ENCODE results near the gene SUN2. TPM values are rescaled to one million over a fixed set of nuclear protein-coding genes. Genes with fewer than 3 reads are reported as not detected.
A peak's percentile ranks its signal among the peaks of the same experiment; 100 is the strongest.

The SUN2 gene
- total RNA-seq, 1 donor from 2014 or later, result 41.7 TPM

- Mint-ChIP-seq H3K27me3 (ENCODE audit: low read depth) (no peaks in the 10 kb centered on the region), H3K4me1 (peaks cover 37% of the 10 kb centered on the region), H3K9me3 (no peaks in the 10 kb centered on the region), H3K27ac (ENCODE audit: unreplicated experiment) (no peak overlapping the region), H3K4me3 (no peak overlapping the region), H3K36me3 (ENCODE audit: low read depth) (peaks cover 2% of the 10 kb centered on the region)
- no peak for DNase-seq (ENCODE audit: low read depth, low spot score)
- no peak for TF ChIP-seq CTCF (conservative IDR thresholded peaks at IDR 0.05)
Observed at GRCh38 chr22:38694049-38694448, 61.7 kb downstream of the SUN2 start.

GRCh38 chr22:38689651-38690050 is 66.1 kb downstream of the SUN2 start:
- Mint-ChIP-seq H3K9me3 (no peaks in the 10 kb centered on the region), H3K4me3 (no peak overlapping the region), H3K36me3 (ENCODE audit: low read depth) (peaks cover 2% of the 10 kb centered on the region), H3K4me1 (peaks cover 10% of the 10 kb centered on the region), H3K27ac (ENCODE audit: unreplicated experiment) (no peak overlapping the region), H3K27me3 (ENCODE audit: low read depth) (no peaks in the 10 kb centered on the region)
- DNase-seq (ENCODE audit: low read depth, low spot score), result no peak
- no peak for TF ChIP-seq CTCF (conservative IDR thresholded peaks at IDR 0.05)

- H3K27me3 Mint-ChIP-seq (ENCODE audit: low read depth), result no peaks in the 10 kb centered on the region
- DNase-seq (ENCODE audit: low read depth, low spot score), result no peak
- no peak for TF ChIP-seq CTCF (conservative IDR thresholded peaks at IDR 0.05)
- H3K27ac Mint-ChIP-seq (ENCODE audit: unreplicated experiment), result no peak overlapping the region
- peak overlapping the region; percentile 63 for H3K4me3 Mint-ChIP-seq
- peaks cover 22% of the 10 kb centered on the region for H3K36me3 Mint-ChIP-seq (ENCODE audit: low read depth)
- peaks cover 6% of the 10 kb centered on the region for H3K9me3 Mint-ChIP-seq
- peaks cover 23% of the 10 kb centered on the region for H3K4me1 Mint-ChIP-seq
Observed at GRCh38 chr22:38685761-38686160, 70.0 kb downstream of the SUN2 start.

GRCh38 chr22:38684895-38685294 is 70.9 kb downstream of the SUN2 start:
- H3K36me3 Mint-ChIP-seq (ENCODE audit: low read depth), result peaks cover 22% of the 10 kb centered on the region
- H3K4me1 Mint-ChIP-seq, result peaks cover 23% of the 10 kb centered on the region
- no peak for DNase-seq (ENCODE audit: low read depth, low spot score)
- no peaks in the 10 kb centered on the region for H3K27me3 Mint-ChIP-seq (ENCODE audit: low read depth)
- H3K9me3 Mint-ChIP-seq, result peaks cover 6% of the 10 kb centered on the region
- no peak overlapping the region for H3K27ac Mint-ChIP-seq (ENCODE audit: unreplicated experiment)
- TF ChIP-seq CTCF (conservative IDR thresholded peaks at IDR 0.05), result no peak
- peak overlapping the region; percentile 59 for H3K4me3 Mint-ChIP-seq

Other genes with a start within 250 kb of the SUN2 start
- 485 and 500 TPM in 2 replicates for gene DDX17, start 249.7 kb downstream of the SUN2 start, total RNA-seq
- gene DMC1, start 185.8 kb downstream of the SUN2 start, total RNA-seq, result 8.1 and 9.0 TPM in 2 replicates
- gene FAM227A, start 99.6 kb downstream of the SUN2 start, total RNA-seq, result 7.3 and 7.8 TPM in 2 replicates
- 39.1 and 39.4 TPM in 2 replicates for gene CBY1, start 99.4 kb downstream of the SUN2 start, total RNA-seq
- 105 and 107 TPM in 2 replicates for gene TOMM22, start 74.0 kb downstream of the SUN2 start, total RNA-seq
- gene JOSD1, start 55.1 kb downstream of the SUN2 start, total RNA-seq, result 50.5 and 51.8 TPM in 2 replicates
- gene GTPBP1, start 50.1 kb downstream of the SUN2 start, total RNA-seq, result 73.3 and 75.6 TPM in 2 replicates
- 18.0 and 18.9 TPM in 2 replicates for gene DNAL4, start 38.1 kb upstream of the SUN2 start, total RNA-seq
- gene NPTXR, start 88.0 kb upstream of the SUN2 start, total RNA-seq, result 9.3 and 9.4 TPM in 2 replicates
- gene CBX6, start 116.2 kb upstream of the SUN2 start, total RNA-seq, result 45.8 and 48.2 TPM in 2 replicates
- gene APOBEC3A, start 201.6 kb upstream of the SUN2 start, total RNA-seq, result not detected in 2 replicates
- gene APOBEC3B, start 226.3 kb upstream of the SUN2 start, total RNA-seq, result 12.3 and 14.5 TPM in 2 replicates